PC-9 (cell line): ENCODE results near the gene UBTD2. TPM values are rescaled to one million over a fixed set of nuclear protein-coding genes. Genes with fewer than 3 reads are reported as not detected.

Source experiments
- BruUV-seq: library from RNA; stranded (reverse); fragments of 400-500 nt; replicated peaks from 2 replicates; lab custom pipeline; 2021; lab: Mats Ljungman, UMichigan
- CTCF ChIA-PET: fragments of 300-600 bp; sonication (Branson Sonifier 250); formaldehyde crosslinking; loops from one replicate; lab custom pipeline; 2022; ENCODE audit warnings: antibody characterized with exemption; lab: Charles Lee
- POLR2A ChIA-PET: fragments of 300-600 bp; sonication (Branson Sonifier 250); formaldehyde crosslinking; loops from one replicate; lab custom pipeline; 2022; ENCODE audit warnings: antibody characterized with exemption; ENCODE audit not compliant: unreplicated experiment; lab: Charles Lee
- DNase-seq, 2 experiments: peaks; one replicate each; pipeline versions ENCODE4 v3.0.0 to v3.0.0-alpha.2; 2015 to 2022; ENCODE audit warnings: mixed read lengths in 1 of 2
- H2AFZ ChIP-seq: fragments of 200-600 bp; sonication (generic); 2 replicates; pipeline ENCODE4 v1.8.1; 2017; ENCODE audit warnings: antibody characterized with exemption
- H3F3A ChIP-seq: fragments of 200-600 bp; sonication (generic); 2 replicates; pipeline ENCODE4 v1.8.1; 2017; ENCODE audit warnings: antibody characterized with exemption, mild to moderate bottlenecking, low read depth; ENCODE audit not compliant: insufficient read depth
- H3K27ac ChIP-seq: fragments of 200-600 bp; sonication (generic); 2 replicates; pipeline ENCODE4 v1.6.1; 2016; ENCODE audit warnings: mixed run types
- H3K27me3 ChIP-seq: fragments of 200-600 bp; sonication (generic); 2 replicates; pipeline ENCODE4 v1.6.1; 2016; ENCODE audit warnings: low read depth, mixed run types; ENCODE audit not compliant: insufficient read depth
- H3K36me3 ChIP-seq: fragments of 200-600 bp; sonication (generic); 2 replicates; pipeline ENCODE4 v1.6.1; 2016; ENCODE audit warnings: low read depth, mixed run types
- H3K4me1 ChIP-seq: fragments of 200-600 bp; sonication (generic); replicated peaks from 2 replicates; pipeline ENCODE4 v1.6.1; 2016; ENCODE audit warnings: mixed run types; ENCODE audit not compliant: insufficient read depth
- H3K4me2 ChIP-seq: fragments of 200-600 bp; sonication (generic); 2 replicates; pipeline ENCODE4 v1.6.1; 2017; ENCODE audit warnings: mixed run types
- H3K4me3 ChIP-seq: fragments of 200-600 bp; sonication (generic); 2 replicates; pipeline ENCODE4 v1.6.1; 2016; ENCODE audit warnings: mixed run types
- H3K79me2 ChIP-seq: fragments of 200-600 bp; sonication (generic); 2 replicates; pipeline ENCODE4 v1.6.1; 2017; ENCODE audit warnings: low read depth, mixed run types
- H3K9me2 ChIP-seq: fragments of 200-600 bp; sonication (generic); 2 replicates; pipeline ENCODE4 v1.8.1; 2017; ENCODE audit warnings: mild to moderate bottlenecking; ENCODE audit not compliant: insufficient read depth
- H3K9me3 ChIP-seq: fragments of 200-600 bp; sonication (generic); 2 replicates; pipeline ENCODE4 v1.8.1; 2016; ENCODE audit warnings: low read depth; ENCODE audit not compliant: insufficient read depth
- H4K20me1 ChIP-seq: fragments of 200-600 bp; sonication (generic); 2 replicates; pipeline ENCODE4 v1.8.1; 2017; ENCODE audit not compliant: insufficient read depth
- EZH2 ChIP-seq: fragments of 200-600 bp; sonication (generic); IDR thresholded peaks from 2 replicates; pipeline ENCODE4 v1.8.0; 2017; ENCODE audit warnings: antibody characterized with exemption, low read depth
- intact Hi-C: fragments of 100-400 bp; cut with micrococcal nuclease; formaldehyde crosslinking; loops from one replicate; pipeline ENCODE4 v1.10.0; 2022; ENCODE audit not compliant: unreplicated experiment
- total RNA-seq: library from RNA; stranded (reverse); gene quantifications from 2 replicates; pipeline ENCODE4 v1.2.3, GENCODE V29; 2021
- TF ChIP-seq, protein P1 (sequence below): fragments of 200-600 bp; sonication (generic); conservative IDR thresholded peaks from 2 replicates; pipeline ENCODE4 v1.6.1; 2017; ENCODE audit warnings: mixed run types, antibody characterized with exemption, mild to moderate bottlenecking, moderate library complexity

UBTD2 gene
- total RNA-seq, 1 experiment from 2014 or later = 21.7 TPM

GRCh38 chr5:172223901-172224873 is 59.4 kb downstream of the UBTD2 start:
- Histone ChIP-seq H3F3A (peaks cover under 1% of the 10 kb centered on the region; the same call in 1 of the 2 replicates), H4K20me1 (0 out of 2 replicates have a peak, but pooled peaks cover 8% of the 10 kb centered on the region), H3K27me3 (no peaks in the 10 kb centered on the region), H2AFZ (no peak overlapping the region), H3K9me3 (no peaks in the 10 kb centered on the region), H3K27ac (no peak overlapping the region), H3K9me2 (no peaks in the 10 kb centered on the region), H3K4me2 (no peak overlapping the region), H3K4me3 (no peak overlapping the region), H3K4me1 (no peaks in the 10 kb centered on the region), H3K36me3 (peaks cover 2% of the 10 kb centered on the region; the same call in 1 of the 2 replicates), H3K79me2 (no peaks in the 10 kb centered on the region)
- no TSS peak for BruUV-seq
- CTCF ChIA-PET = no interaction called here
- intact Hi-C loops = no loop called here
- POLR2A ChIA-PET = no interaction called here
- TF ChIP-seq, protein P1, sequence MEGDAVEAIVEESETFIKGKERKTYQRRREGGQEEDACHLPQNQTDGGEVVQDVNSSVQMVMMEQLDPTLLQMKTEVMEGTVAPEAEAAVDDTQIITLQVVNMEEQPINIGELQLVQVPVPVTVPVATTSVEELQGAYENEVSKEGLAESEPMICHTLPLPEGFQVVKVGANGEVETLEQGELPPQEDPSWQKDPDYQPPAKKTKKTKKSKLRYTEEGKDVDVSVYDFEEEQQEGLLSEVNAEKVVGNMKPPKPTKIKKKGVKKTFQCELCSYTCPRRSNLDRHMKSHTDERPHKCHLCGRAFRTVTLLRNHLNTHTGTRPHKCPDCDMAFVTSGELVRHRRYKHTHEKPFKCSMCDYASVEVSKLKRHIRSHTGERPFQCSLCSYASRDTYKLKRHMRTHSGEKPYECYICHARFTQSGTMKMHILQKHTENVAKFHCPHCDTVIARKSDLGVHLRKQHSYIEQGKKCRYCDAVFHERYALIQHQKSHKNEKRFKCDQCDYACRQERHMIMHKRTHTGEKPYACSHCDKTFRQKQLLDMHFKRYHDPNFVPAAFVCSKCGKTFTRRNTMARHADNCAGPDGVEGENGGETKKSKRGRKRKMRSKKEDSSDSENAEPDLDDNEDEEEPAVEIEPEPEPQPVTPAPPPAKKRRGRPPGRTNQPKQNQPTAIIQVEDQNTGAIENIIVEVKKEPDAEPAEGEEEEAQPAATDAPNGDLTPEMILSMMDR = no peak
- TF ChIP-seq EZH2 = no peak
- DNase-seq = no peak

- H3K27ac ChIP-seq = no peak overlapping the region
- H3K9me2 ChIP-seq = no peaks in the 10 kb centered on the region
- intact Hi-C loops = no loop called here
- peaks cover 7% of the 10 kb centered on the region; the same call in 1 of the 2 replicates for H3K36me3 ChIP-seq
- no peak overlapping the region for H3K4me3 ChIP-seq
- peaks cover 8% of the 10 kb centered on the region for H3F3A ChIP-seq
- no TSS peak for BruUV-seq
- no peak for DNase-seq
- H3K27me3 ChIP-seq = no peaks in the 10 kb centered on the region
- no peaks in the 10 kb centered on the region for H3K4me1 ChIP-seq
- H3K4me2 ChIP-seq = no peak overlapping the region
- ChIA-PET POLR2A (no interaction called here), CTCF (no interaction called here)
- no peak overlapping the region for H2AFZ ChIP-seq
- no peaks in the 10 kb centered on the region for H3K9me3 ChIP-seq
- peaks cover 8% of the 10 kb centered on the region; the same call in 1 of the 2 replicates for H4K20me1 ChIP-seq
- peaks cover 8% of the 10 kb centered on the region; the same call in 1 of the 2 replicates for H3K79me2 ChIP-seq
- TF ChIP-seq, protein P1 = no peak
- TF ChIP-seq EZH2 = no peak
These were observed 64.3 kb downstream of the UBTD2 start for GRCh38 chr5:172219296-172219695.

DNA sequence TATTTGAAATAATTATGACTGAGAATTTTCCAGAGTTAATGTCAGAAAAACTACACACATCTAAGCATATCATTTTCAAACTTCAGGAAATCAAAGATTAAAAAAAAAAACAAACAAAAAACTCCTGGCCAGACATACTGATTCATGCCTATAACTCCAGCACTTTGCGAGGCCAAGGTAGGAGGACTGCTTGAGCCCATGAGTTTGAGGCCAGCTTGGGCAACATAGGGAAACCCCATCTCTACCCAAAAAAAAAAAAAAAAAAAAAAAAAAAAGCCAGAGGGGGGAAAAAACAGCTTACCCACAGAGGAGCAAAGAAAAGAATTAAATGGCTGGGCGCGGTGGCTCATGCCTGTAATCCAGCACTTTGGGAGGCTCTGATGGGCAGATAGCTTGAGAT is 67.2 kb downstream of the UBTD2 start:
- Histone ChIP-seq H3K27me3 (no peaks in the 10 kb centered on the region), H3K27ac (no peak overlapping the region), H4K20me1 (peaks cover 8% of the 10 kb centered on the region; the same call in 1 of the 2 replicates), H3K36me3 (peaks cover 7% of the 10 kb centered on the region; the same call in 1 of the 2 replicates), H3K9me2 (no peaks in the 10 kb centered on the region), H3K4me1 (no peaks in the 10 kb centered on the region), H3K9me3 (no peaks in the 10 kb centered on the region), H2AFZ (no peak overlapping the region), H3F3A (peaks cover 8% of the 10 kb centered on the region), H3K4me3 (no peak overlapping the region), H3K4me2 (no peak overlapping the region), H3K79me2 (peaks cover 8% of the 10 kb centered on the region; the same call in 1 of the 2 replicates)
- intact Hi-C loops = no loop called here
- POLR2A ChIA-PET = no interaction called here
- TF ChIP-seq, protein P1 = no peak
- TF ChIP-seq EZH2 = no peak
- no TSS peak for BruUV-seq
- CTCF ChIA-PET = interaction anchor here (0.7 kb wide), 1 partner anchor 453 kb away, joined by 5 read pairs; no protein-coding TSS in a partner anchor
- DNase-seq = no peak
